HG02938 (cell line): ENCODE results near the gene POLR3E.
A peak's percentile ranks its signal among the peaks of the same experiment; 100 is the strongest.
"Not testable (repeated sequence)": the region's sequence is repeated elsewhere in the genome, so short reads cannot be mapped to it uniquely, and the experiment has no call there.

ENCODE experiments used
- ATAC-seq: cut with Tn5 transposase; IDR thresholded peaks from one replicate; pipeline ENCODE4 v1.9.1; 2021; ENCODE audit warnings: mild to moderate bottlenecking, moderate library complexity; ENCODE audit not compliant: unreplicated experiment

POLR3E gene

DNA sequence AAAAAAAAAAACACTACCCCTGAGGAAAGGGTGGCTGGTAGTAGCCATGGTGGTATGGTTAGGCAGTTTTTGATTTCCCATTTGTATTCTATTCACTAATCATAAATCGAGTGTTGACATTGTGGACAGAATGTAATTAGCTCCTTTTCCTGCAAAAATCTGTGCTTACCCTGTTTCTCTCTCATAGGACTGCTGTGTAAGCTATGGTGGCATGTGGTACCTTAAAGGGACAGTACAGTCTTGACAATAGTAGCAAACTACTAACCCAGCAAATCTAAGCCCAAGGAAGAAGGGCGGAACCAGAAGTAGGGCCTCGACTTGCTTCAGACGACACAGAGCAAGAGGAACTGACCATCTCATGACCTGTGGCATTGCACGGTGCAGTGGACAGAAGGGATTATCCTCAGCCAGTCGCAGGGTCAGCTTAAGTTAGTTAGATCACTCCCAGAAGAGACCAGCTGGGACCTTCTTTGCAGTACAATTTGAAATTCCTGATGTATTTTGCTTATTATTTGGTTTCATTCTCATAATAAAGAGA, 36.3 kb downstream of the POLR3E start:
- ATAC-seq: no peak

DNA sequence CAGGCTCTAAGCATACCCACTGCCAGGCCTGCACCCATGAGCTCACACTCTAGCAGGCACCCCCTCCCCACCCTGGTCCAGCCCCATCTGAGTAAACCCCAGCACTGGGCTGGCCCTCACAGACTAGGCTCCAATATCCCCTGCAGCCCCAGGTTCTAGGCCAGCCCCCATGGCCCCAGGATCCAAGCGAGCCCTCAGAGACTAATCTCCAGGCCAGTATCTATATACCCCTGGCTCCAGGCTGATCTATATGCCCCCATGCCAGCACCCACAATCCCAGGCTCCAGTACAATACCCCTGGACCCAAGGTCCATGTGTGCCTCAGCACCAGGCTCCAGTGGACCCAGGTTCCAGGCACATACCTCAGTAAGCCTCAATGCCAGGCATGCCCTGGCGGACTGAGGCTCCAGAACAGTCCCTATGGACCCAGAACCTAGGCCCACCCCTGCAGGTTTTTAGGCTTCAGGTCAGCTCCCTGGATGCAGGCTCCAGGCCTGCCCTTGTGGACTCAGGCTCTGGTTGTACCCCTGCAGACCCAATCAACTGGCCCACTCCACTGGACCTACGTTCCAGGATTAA, 38.5 kb downstream of the POLR3E start:
- ATAC-seq: no peak

DNA sequence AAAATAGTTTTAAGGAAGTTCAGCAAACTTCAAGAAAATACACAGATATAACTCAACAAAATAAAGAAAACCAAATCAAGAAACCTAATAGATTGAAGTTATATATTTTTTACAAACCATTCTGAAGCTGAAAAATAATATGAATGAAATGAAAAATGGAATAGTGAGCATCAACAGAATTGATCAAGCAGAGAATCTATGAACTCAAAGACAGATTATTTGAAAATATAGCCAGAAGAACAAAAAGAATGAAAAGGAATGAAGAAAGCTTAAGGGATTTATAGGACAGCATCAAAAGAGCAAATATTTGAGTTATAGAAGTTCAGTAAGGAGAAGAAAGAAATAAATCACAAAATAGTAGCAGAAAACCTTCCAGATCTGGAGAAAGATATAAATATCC, 39.4 kb downstream of the POLR3E start:
- no peak for ATAC-seq

DNA sequence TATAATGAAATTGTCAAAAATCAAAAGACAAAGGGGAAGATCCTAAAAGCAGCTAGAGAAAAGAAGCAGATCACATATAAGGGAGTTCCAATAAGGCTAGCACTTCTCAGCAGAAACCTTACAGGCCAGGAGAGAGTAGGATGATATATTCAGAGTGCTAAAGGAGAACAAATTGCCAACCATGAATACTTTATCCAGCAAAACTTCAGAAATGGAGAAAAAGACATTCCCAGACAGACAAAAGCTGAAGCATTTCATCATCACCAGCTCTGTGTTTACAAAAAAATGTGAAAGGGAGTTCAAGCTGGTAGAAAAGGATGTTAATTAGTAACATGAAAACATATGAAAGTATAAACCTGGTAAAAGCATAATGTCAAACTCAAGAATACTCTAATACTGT, 39.8 kb downstream of the POLR3E start:
- no peak for ATAC-seq

DNA sequence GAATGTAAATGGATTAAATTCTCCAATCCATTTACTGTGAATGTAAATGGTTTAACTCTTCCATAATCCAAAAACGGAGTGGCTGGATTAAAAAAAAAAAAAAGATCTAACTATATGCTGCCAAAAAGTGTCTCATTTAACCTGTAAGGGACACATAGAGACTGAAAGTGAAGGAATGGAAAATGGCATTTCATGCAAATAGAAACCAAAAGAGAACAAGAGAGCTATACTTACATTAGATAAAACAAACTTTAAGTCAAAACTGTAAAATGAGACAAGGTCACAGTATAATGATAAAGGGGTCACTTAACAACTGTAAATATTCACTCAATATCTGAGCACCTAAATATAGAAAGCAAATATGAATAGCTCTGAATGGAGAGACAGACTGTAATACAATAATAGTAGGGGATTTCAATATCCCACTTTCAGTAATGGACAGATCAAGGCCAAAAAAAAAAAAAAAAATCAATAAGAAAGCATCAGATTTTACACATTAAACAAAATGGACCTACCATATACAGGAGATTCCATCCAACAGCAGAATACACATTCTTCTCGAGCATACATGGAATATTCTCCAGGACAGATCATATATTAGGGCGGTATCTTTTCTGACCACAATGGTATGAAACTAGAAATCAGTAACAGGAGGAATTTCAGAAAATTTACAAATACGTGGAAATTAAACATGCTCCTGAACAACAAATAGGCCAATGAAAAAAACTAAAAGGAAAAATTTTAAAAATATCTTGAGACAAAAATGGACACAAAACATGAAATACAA, 40.8 kb downstream of the POLR3E start:
- ATAC-seq: no peak

DNA sequence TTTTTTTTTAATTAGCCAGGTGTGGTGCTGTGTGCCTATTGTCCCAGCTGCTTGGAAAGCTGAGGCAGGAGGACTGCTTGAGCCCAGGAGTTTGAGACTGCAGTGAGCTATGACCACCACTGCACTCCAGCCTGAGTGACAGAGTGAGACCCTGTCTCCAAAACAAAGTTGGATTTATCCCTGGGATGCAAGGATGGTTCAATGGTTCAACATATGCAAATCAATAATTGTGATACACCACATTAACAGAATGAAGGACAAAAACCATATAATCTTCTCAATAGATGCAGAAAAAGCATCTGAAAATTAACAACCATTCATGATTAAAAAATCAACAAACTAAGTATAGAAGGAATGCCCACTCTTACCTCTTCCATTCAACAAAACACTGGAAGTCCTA, 43.7 kb downstream of the POLR3E start:
- ATAC-seq: no peak

DNA sequence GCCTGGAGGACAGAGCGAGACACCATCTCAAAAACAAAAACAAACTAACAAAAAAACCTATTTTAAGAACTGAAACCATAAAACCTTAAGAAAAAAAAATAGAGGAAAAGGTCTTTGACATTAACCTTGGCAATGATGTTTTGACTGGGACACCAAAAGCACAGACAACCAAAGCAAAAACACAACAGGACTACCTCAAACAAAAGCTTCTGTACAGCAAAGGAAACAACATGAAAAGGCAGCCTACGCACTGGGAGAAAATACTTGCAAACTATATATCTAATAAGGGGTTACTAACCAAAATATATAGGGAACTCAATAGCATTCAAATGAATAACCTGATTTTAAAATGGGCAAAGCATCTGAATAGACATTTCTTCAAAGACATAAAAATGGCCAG, 44.9 kb downstream of the POLR3E start:
- ATAC-seq: no peak

DNA sequence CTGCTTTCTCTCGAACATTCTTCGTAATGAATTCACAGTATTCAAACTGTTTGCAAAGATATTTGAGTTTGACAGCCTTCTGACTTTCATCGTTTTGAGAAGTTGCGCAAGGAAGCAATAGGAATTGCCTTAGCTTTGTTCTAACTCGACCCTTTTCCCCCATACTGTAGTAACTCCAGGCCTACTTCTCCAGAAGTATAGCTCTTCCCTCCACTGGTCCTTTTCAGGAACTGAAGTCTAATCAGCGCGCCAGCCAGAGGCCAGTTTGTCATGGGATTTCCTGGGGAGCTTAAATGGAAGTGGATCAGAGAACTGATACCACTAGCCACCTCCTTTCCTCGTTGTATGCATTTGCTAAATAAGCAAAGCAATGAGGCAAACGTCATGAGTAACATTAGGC, 49.3 kb downstream of the POLR3E start:
- ATAC-seq: no peak

DNA sequence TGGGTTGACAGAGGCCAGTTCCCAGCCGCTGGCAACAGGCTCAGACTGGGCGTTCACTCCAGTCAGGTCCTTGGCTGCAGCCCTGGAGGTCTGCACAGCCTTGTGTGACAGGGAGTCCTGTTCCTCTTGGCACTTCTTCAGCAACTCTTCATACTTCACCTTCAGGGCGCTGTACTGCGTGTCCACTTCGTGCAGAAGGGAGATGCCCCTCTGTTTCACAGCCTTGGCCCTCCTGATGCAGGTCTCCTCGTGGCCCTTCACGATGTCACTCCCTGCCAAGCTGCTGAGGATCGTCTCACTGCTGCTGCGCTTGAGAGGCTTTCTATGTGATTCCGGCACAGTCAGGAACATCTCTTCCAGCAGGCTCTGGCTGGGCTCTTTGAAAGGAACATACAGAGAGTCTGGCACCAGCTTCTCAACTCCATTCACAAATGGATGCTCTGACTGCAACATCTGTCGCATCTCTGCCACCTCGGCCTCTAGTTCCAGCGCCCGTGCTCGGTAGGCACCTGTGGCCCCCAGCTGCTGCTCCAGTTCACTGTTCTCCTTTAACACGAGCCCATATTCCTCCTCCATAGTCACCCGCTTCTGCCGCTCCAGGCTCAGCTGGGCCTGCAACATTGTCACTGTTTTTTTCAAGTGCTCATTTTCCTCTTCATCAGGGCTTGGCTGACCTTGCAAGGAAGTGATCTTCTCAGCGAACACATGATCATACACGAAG, 50.1 kb downstream of the POLR3E start:
- no peak for ATAC-seq

DNA sequence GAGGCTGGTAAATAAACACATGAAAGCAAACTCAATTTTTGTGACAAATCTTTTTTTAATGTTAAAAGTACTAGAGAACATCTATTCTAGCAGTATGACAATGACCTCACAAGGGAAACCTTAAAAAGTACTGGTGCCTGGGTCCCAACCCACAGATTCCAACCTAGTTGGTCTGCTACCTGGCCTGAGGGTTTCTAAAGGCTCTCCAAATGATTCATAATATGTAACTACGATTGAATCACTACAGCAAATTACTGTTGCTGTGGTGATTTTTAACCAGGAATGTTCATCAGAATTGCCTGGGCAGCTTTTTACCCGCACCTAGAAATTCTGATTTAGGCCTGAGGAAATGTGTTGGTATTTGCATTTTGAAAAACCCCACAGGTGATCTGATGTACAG, 51.1 kb downstream of the POLR3E start:
- no peak for ATAC-seq

DNA sequence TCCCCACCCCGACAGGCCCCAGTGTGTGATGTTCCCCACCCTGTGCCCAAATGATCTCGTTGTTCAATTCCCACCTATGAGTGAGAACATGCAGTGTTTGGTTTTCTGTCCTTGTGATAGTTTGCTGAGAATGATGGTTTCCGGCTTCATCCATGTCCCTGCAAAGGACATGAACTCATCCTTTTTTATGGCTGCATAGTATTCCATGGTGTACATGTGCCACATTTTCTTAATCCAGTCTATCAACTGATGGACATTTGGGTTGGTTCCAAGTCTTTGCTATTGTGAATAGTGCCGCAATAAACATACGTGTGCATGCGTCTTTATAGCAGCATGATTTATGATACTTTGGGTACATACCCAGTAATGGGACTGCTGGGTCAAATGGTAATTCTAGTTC, 53.8 kb downstream of the POLR3E start:
- not testable (repeated sequence) for ATAC-seq

DNA sequence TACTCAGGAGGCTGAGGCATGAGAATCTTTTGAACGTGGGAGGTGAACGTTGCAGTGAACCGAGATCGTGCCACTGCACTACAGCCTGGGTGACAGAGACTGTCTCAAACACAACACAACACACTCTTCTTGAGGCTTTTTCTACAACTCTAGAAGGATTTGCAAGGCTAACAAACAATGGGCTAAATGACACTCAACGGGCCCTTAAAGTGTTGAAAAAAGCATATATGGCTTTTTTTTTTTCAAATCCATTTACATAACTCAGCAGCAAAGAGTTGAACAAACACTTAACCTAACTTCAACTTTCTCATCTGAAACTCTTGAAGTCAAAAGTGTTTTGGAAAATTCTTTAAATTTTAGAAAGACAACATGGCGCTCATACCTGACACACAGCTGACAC, 54.9 kb downstream of the POLR3E start:
- ATAC-seq: no peak

DNA sequence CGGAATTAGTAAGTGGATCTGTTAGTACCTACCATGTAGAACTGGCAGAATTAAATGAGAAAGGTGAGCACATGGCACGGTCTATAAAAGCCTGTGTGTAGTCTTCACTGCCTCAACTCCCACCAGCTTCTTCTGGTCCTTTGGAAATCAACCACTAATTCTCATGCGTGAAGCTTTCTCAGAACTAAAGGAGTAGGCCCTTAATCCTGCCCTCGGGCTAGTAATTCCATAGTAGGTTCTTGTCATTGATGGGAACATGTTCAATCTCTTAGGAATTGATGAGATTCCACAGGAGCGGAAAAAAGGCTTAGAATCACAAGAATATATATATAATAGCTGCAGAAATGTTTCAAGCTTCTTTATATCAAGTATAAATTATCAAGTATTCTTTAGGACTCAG, 55.5 kb downstream of the POLR3E start:
- no peak for ATAC-seq

DNA sequence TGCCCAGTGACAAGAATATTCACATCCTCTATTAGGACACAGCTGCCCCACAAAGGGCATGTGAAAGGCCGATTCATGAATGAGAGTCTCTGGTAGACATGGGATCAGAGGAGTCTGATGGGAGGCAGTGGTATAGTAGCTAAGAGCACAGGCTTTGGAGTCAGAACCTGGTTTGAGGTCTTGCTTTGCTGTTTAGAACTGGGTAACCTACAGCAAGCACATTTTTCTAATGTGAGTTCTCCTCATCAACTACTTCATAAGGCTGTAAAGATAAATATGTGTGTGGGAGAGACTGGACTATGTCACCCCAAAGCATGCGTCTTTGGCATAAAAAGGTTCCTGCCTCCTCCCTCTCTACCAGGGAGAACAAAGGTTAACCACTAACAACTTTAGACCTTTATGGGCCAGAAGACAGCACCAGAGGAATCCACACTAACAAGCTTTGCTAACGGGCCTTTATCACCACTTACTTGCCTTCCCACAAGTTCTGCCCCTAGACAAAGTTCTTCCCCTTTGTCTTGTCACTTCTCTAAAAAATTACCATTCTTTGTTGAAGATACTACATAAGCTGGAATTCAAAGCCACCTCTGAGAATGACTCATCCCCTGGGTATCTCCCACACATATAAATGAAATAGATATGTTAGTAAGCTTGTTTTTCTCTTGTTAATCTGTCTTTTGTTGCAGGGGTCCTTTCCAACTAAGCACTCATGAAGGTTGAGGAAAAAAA, 56.1 kb downstream of the POLR3E start:
- ATAC-seq: no peak

DNA sequence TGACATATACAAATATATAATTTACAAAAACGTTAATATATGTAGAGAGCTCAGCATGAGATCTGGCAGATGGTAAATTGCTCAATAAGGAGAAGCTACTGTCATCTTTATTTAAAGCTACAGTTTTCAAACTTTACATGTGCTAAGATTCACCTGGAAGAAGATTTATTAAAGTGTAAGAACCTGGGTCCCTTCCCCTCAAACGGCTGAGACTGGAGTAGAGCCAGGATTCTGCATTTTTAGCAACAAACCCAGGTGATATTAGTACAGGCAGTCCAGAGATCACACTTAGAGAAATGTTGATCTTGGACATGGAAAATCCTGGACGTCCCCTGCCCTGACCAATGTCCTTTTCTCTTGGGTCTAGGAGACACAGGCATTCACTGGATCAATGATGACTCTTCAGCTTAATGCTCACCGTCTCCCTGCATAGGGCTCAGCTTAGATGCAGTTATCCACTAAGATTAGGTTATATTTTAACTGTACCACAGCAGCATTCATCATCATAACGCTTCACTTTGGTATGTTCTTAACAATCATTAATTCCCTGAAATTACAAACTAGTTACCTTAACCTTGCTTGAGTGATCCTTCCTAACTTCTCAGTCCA, 56.8 kb downstream of the POLR3E start:
- ATAC-seq: no peak

DNA sequence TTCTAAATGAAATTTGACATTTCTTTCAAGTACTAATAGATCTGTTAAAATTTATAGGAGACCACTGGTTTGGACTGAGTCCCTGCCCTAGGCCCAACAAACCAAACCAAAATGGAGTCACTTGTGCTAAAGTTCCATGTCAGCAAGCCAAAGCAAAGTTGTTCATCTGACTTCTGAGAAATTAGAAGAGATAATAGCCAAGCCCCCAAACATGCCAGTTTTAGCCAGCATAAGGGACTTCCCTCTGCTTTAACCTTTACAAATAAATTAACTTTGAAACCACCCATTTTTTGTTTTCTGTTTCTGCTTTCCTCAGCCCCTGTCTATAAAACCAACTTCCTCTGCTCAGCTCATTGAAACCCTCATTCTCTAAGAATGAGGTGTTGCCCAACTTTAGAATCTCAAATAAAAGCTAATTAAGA, 58.3 kb downstream of the POLR3E start:
- ATAC-seq: no peak

DNA sequence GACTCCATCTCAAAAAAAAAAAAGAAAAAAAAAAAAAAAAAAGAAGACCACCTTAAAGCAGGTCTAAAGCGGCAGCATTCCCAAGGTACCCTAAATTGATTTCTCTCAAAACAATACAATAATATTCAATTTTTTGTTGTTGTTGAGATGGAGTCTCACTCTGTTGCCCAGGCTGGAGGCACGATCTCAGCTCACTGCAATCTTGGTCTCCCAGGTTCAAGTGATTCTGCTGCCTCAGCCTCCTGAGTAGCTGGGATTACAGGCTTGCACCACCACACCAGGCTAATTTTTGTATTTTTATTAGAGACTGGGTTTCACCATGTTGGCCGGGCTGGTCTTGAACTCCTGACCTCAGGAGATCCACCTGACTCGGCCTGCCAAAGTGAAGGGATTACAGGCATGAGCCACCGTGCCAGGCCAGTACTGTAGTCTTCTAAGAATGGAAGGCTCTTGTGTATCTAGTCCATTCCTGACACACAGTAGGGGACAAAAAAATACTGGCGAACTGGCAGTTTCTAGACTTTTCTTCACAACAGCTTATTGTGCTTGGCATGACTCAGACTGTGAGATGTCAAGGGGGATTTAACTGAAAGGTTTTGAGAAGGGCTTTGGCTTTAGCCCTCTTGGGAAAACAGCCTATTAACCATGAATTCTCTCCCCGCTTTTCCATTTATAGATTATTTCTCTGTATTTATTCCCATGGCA, 59.9 kb downstream of the POLR3E start:
- ATAC-seq: peak; percentile 20

DNA sequence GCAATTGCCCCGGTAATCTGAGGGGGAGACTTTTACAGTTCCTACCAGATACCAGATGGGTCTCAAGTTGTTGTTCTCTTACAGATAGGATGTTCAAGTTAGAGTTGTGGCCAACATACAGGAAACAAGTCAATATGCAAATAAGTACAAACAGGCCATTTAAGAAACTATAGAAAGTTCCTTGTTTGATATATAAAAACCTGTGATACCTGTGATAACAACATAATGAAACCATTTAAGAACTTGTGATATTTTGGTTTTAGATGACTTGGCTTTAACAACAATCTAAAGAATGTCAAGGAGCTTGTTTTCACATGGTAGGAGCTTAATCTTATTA, 60.4 kb downstream of the POLR3E start:
- peak; percentile 51 for ATAC-seq

DNA sequence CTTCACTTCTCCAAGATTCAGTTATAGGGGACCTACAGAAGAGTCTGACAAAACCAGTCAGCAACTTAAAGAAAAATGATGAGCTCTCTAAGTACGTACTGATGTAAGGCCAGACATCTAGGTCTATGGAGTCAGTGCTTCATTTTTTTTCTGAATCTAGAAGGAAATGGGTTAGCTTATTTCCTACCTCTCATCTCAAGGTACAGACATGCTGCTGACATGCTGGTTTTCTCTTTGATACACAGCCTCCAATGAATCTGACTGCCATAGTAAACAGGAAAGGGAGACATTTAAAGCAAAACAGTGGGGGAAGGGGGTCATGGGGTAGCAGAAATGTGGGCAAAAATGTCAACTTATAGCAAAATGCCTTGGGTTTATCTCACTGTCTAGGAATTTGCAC, 60.8 kb downstream of the POLR3E start:
- no peak for ATAC-seq

DNA sequence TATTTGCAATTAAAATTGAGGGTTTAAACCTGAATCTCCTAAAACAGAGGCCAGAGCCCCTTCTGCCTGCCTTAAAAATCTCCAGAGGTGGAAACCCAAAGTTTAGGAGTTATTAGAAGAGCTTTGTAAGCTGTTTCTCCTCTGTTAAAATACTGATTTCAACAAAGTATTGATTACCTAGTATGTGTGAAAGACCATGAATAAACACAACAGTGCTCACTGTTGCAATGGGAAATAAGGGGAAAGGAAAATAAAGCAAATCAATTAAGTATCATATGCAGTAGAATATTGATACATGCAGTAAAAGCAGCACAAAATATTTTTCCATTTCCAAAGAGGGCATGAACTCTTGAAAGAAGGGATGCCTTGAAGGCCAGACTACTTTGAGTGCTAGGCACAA, 62.5 kb downstream of the POLR3E start:
- ATAC-seq: no peak
